WI38 (cell line): ENCODE measurements around the gene PACRG.

Experiments
- H3K4me3 ChIP-seq: 2 replicates; pipeline ENCODE4 v1.5.1; 2011; ENCODE audit warnings: low read depth, mild to moderate bottlenecking, control low read depth, low read length
- CTCF ChIP-seq: IDR thresholded peaks from 2 replicates; pipeline ENCODE4 v1.5.1; 2012; ENCODE audit warnings: low read depth, mild to moderate bottlenecking, control low read depth, low read length

PACRG gene

GRCh38 chr6:162798546-162799266, 70.9 kb downstream of the PACRG start:
- TF ChIP-seq CTCF = no peak
- no peak overlapping the region for H3K4me3 ChIP-seq

- no peak overlapping the region for H3K4me3 ChIP-seq
- TF ChIP-seq CTCF = no peak
Observed at GRCh38 chr6:162814426-162814973, 86.7 kb downstream of the PACRG start.

GRCh38 chr6:162817196-162817595, 89.4 kb downstream of the PACRG start:
- no peak overlapping the region for H3K4me3 ChIP-seq
- no peak for TF ChIP-seq CTCF

GRCh38 chr6:162819284-162819683, 91.5 kb downstream of the PACRG start:
- TF ChIP-seq CTCF = no peak
- no peak overlapping the region for H3K4me3 ChIP-seq

- no peak overlapping the region for H3K4me3 ChIP-seq
- TF ChIP-seq CTCF = no peak
Observed at GRCh38 chr6:162821102-162821501, 93.3 kb downstream of the PACRG start.

GRCh38 chr6:162825597-162825996, 97.8 kb downstream of the PACRG start:
- H3K4me3 ChIP-seq = no peak overlapping the region
- TF ChIP-seq CTCF = no peak

GRCh38 chr6:162829013-162829742, 101.4 kb downstream of the PACRG start:
- no peak for TF ChIP-seq CTCF
- H3K4me3 ChIP-seq = no peak overlapping the region
